HEK293T (cell line): ENCODE results near the gene ARMC7.

Experiments
- CTCF ChIA-PET: fragments of 350-600 bp; formaldehyde crosslinking; extraction: SDS; loops from one replicate; lab custom pipeline; 2021; ENCODE audit warnings: antibody characterized with exemption, inconsistent platforms; lab: Yijun Ruan, JAX
- POLR2A ChIA-PET: fragments of 350-600 bp; formaldehyde crosslinking; extraction: SDS; loops from one replicate; lab custom pipeline; 2020; ENCODE audit warnings: antibody characterized with exemption, inconsistent platforms; lab: Yijun Ruan, JAX
- DNase-seq: peaks from one replicate; pipeline ENCODE4 v3.0.0; 2012; ENCODE audit warnings: mixed read lengths; ENCODE audit errors: extremely low spot score
- ARNT ChIP-seq: fragments of 450-650 bp; IDR thresholded peaks from 2 replicates; pipeline ENCODE4 v1.6.1; 2017; ENCODE audit warnings: mild to moderate bottlenecking
- BHLHE40 ChIP-seq: fragments of 450-650 bp; IDR thresholded peaks from 2 replicates; pipeline ENCODE4 v1.6.1; 2016; ENCODE audit warnings: mild to moderate bottlenecking, moderate library complexity, borderline replicate concordance
- CTBP1 ChIP-seq: fragments of 450-650 bp; IDR thresholded peaks from 2 replicates; pipeline ENCODE4 v1.6.1; 2016; ENCODE audit warnings: borderline replicate concordance
- ELF4 ChIP-seq: fragments of 450-650 bp; IDR thresholded peaks from 2 replicates; pipeline ENCODE4 v1.6.1; 2017; ENCODE audit warnings: antibody characterized with exemption
- FOXA1 ChIP-seq: fragments of 450-650 bp; IDR thresholded peaks from 2 replicates; pipeline ENCODE4 v1.6.1; 2016; ENCODE audit warnings: mild to moderate bottlenecking
- FOXK2 ChIP-seq: fragments of 450-650 bp; IDR thresholded peaks from 2 replicates; pipeline ENCODE4 v1.6.1; 2016; ENCODE audit warnings: mild to moderate bottlenecking
- FOXM1 ChIP-seq: fragments of 450-650 bp; IDR thresholded peaks from 2 replicates; pipeline ENCODE4 v1.6.1; 2017; ENCODE audit warnings: mild to moderate bottlenecking, borderline replicate concordance
- HDGF ChIP-seq: fragments of 450-650 bp; IDR thresholded peaks from 2 replicates; pipeline ENCODE4 v1.6.1; 2017; ENCODE audit warnings: antibody characterized with exemption, borderline replicate concordance
- L3MBTL2 ChIP-seq: fragments of 450-650 bp; conservative IDR thresholded peaks from 2 replicates; pipeline ENCODE4 v1.6.1; 2016; ENCODE audit warnings: mild to moderate bottlenecking
- LEF1 ChIP-seq: fragments of 450-650 bp; IDR thresholded peaks from 2 replicates; pipeline ENCODE4 v1.6.1; 2017; ENCODE audit warnings: mild to moderate bottlenecking, borderline replicate concordance
- NFRKB ChIP-seq: fragments of 450-650 bp; IDR thresholded peaks from 2 replicates; pipeline ENCODE4 v1.6.1; 2016; ENCODE audit warnings: mild to moderate bottlenecking, moderate library complexity
- SP1 ChIP-seq: fragments of 450-650 bp; IDR thresholded peaks from 2 replicates; pipeline ENCODE4 v1.6.1; 2017
- SUZ12 ChIP-seq: fragments of 450-650 bp; IDR thresholded peaks from 2 replicates; pipeline ENCODE4 v1.6.1; 2016; ENCODE audit warnings: mild to moderate bottlenecking
- TARDBP ChIP-seq: fragments of 450-650 bp; IDR thresholded peaks from 2 replicates; pipeline ENCODE4 v1.6.1; 2016
- ZNF384 ChIP-seq: fragments of 450-650 bp; IDR thresholded peaks from 2 replicates; pipeline ENCODE4 v1.6.1; 2016
- TF ChIP-seq, protein P1 (sequence below): fragments of 450-650 bp; IDR thresholded peaks from 2 replicates; pipeline ENCODE4 v1.6.1; 2016

ARMC7 gene

GRCh38 chr17:75128694-75129505 is 19.1 kb downstream of the ARMC7 start:
- no peak for DNase-seq
- no peak for TF ChIP-seq SUZ12
- TF ChIP-seq LEF1, result no peak
- ChIA-PET CTCF (interaction anchor here (0.5 to 3.2 kb wide), 2 partner anchors 15 to 88 kb away, joined by 4 to 32 read pairs; no protein-coding TSS in a partner anchor), POLR2A (interaction anchor here (0.8 to 5.5 kb wide), 5 partner anchors 13 to 116 kb away, joined by 3 to 68 read pairs (median 6); partner anchors contain the start of genes JPT1 and MRPL58)

- POLR2A ChIA-PET, result interaction anchor here (0.8 to 5.5 kb wide), 7 partner anchors 13 to 117 kb away, joined by 3 to 68 read pairs (median 6); partner anchors contain the start of genes JPT1 and MRPL58
- TF ChIP-seq NFRKB, result no peak
- no peak for TF ChIP-seq LEF1
- TF ChIP-seq ZNF384, result no peak
- TF ChIP-seq SP1, result no peak
- TF ChIP-seq, protein P1, sequence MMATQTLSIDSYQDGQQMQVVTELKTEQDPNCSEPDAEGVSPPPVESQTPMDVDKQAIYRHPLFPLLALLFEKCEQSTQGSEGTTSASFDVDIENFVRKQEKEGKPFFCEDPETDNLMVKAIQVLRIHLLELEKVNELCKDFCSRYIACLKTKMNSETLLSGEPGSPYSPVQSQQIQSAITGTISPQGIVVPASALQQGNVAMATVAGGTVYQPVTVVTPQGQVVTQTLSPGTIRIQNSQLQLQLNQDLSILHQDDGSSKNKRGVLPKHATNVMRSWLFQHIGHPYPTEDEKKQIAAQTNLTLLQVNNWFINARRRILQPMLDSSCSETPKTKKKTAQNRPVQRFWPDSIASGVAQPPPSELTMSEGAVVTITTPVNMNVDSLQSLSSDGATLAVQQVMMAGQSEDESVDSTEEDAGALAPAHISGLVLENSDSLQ, result peak; percentile 63; the same call in 1 of the 2 replicates
- no peak for TF ChIP-seq ELF4
- no peak for TF ChIP-seq TARDBP
- no peak for TF ChIP-seq HDGF
- no peak for TF ChIP-seq BHLHE40
- CTCF ChIA-PET, result interaction anchor here (0.5 to 3.2 kb wide), 3 partner anchors 8 to 88 kb away, joined by 4 to 32 read pairs (median 8); no protein-coding TSS in a partner anchor
- DNase-seq, result no peak
These were observed 19.8 kb downstream of the ARMC7 start for GRCh38 chr17:75129576-75129975.

DNA sequence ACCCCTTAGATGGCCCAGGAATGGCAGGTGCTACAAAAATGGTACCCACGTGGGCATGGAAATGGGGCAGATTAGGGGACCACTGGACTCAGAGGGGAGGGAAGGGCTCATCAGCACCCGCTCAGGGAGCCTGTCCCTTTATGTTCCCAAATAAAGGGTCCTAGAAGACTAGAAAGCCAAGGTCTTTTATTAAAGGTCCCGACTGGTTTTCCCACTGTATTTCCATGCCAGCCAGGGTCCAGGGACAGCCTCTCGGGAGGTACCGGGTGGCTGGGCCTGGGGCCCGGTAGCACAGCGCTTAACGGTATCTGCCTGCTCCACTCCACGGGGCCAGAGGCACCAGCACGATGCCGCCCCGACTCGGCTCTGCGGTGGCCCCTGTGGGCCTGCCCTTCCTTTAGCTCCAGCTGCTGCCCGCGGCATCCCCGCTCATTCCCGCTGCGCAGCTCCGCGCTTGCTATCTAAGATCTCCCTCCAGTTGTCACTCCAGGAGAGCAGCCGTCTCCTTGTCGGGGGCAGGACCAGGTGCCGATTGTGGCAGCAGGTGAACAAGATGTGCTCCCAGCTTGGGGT is 20.4 kb downstream of the ARMC7 start:
- DNase-seq, result no peak
- TF ChIP-seq BHLHE40, result no peak
- no peak for TF ChIP-seq FOXM1
- no peak for TF ChIP-seq ARNT
- ChIA-PET POLR2A (interaction anchor here (0.7 to 5.5 kb wide), 20 partner anchors 9 to 117 kb away, joined by 3 to 68 read pairs (median 8); partner anchors contain the start of genes ARMC7, JPT1, MRPL58 and NUP85), CTCF (interaction anchor here (0.5 to 3.2 kb wide), 6 partner anchors 8 to 1102 kb away, joined by 3 to 32 read pairs (median 6); no protein-coding TSS in a partner anchor)

GRCh38 chr17:75130632-75131277 is 21.0 kb downstream of the ARMC7 start:
- CTCF ChIA-PET, result interaction anchor here (0.5 to 3.2 kb wide), 11 partner anchors 9 to 1101 kb away, joined by 3 to 32 read pairs (median 3); partner anchors contain the start of gene MIF4GD
- no peak for TF ChIP-seq SP1
- no peak for TF ChIP-seq ELF4
- TF ChIP-seq NFRKB, result no peak
- no peak for TF ChIP-seq CTBP1
- no peak; the same call in 1 of the 2 replicates for TF ChIP-seq L3MBTL2
- TF ChIP-seq, protein P1, result no peak
- TF ChIP-seq HDGF, result no peak
- no peak for TF ChIP-seq ZNF384
- TF ChIP-seq ARNT, result no peak
- TF ChIP-seq BHLHE40, result no peak
- no peak for TF ChIP-seq SUZ12
- TF ChIP-seq FOXA1, result no peak
- TF ChIP-seq FOXM1, result no peak
- no peak for TF ChIP-seq TARDBP
- TF ChIP-seq LEF1, result no peak
- no peak for TF ChIP-seq FOXK2
- POLR2A ChIA-PET, result interaction anchor here (0.7 to 5.5 kb wide), 29 partner anchors 9 to 118 kb away, joined by 3 to 68 read pairs (median 6); partner anchors contain the start of genes ARMC7, JPT1, MRPL58 and NUP85
- DNase-seq, result peak; percentile 72

GRCh38 chr17:75131278-75132017 is 21.7 kb downstream of the ARMC7 start, which contains the start of gene NT5C:
Gene NT5C, minus strand, starts transcription at chr17:75131742. Its CDS starts 35 bp downstream, at chr17:75131707.
- ChIA-PET CTCF (interaction anchor here (0.6 to 3.2 kb wide), 10 partner anchors 10 to 170 kb away, joined by 3 to 32 read pairs (median 3); partner anchors contain the start of gene MIF4GD), POLR2A (interaction anchor here (0.6 to 5.5 kb wide), 31 partner anchors 10 to 143 kb away, joined by 3 to 68 read pairs (median 5); partner anchors contain the start of genes ARMC7, JPT1, MRPL58 and NUP85)
- TF ChIP-seq SP1, result no peak
- TF ChIP-seq L3MBTL2, result peak; percentile 57
- 0 out of 2 replicates have a peak, but pooled peaks have one; percentile 9 for TF ChIP-seq ARNT
- TF ChIP-seq ELF4, result peak; percentile 41; the same call in 1 of the 2 replicates
- TF ChIP-seq TARDBP, result no peak
- TF ChIP-seq LEF1, result peak; percentile 83
- TF ChIP-seq, protein P1, result no peak
- no peak for TF ChIP-seq HDGF
- DNase-seq, result peak; percentile 91
